HG03558 (cell line): Measurements from ENCODE around the gene SUV39H2.
"Not testable (repeated sequence)": the region's sequence is repeated elsewhere in the genome, so short reads cannot be mapped to it uniquely, and the experiment has no call there.

Source experiments
- ATAC-seq: cut with Tn5 transposase; IDR thresholded peaks from one replicate; pipeline ENCODE4 v1.9.1; 2021; ENCODE audit warnings: moderate number of reproducible peaks; ENCODE audit not compliant: unreplicated experiment; ENCODE audit errors: extremely low read depth

Gene SUV39H2

GRCh38 chr10:14878266-14879123, at the start of gene SUV39H2:
TSS of gene SUV39H2 (plus strand) at chr10:14878866. CDS start at chr10:14878889, 23 bp downstream.
- peak; percentile 82 for ATAC-seq

GRCh38 chr10:14833106-14833505, 45.6 kb upstream of the SUV39H2 start:
- ATAC-seq = no peak

GRCh38 chr10:14836208-14836607, 42.5 kb upstream of the SUV39H2 start:
- ATAC-seq = no peak

DNA sequence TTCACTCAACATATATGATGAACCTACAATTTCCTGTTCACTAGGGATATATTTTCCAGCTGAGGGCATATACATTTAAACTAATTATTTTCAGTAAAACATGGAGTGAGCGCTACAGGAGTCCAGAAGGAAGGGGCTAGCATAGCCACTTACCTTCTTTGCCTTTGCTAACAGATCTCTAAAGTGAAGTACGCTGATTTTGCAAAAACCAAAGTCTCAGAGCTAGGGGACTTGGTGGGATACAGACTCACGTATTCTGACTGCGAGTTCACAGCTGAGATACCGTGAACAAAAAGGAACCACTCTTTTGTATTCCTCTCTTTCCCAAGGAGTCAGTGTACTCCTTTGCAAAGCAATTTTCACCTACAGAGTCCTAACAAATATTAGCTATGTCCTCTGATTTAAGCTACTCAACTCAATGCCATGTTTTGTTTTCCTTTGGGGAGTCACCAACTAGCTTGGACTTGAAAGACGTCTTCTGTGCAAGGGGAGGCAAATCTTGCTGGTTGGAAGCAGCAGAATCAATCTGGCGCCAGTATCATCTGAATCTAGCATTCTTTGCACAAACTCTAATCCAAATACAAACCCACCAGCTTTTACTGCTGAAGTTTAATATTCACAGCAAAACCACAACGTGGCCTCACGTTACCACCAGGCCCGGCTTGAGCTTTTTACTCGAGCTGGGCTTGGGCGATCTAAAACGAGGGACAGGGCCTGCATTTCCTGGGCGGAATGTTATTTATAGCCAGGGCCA, 41.5 kb upstream of the SUV39H2 start:
- no peak for ATAC-seq

- peak; percentile 84 for ATAC-seq
Observed at GRCh38 chr10:14837757-14838581, 40.7 kb upstream of the SUV39H2 start, which contains the start of the genes CDNF, HSPA14 and MSANTD7. TSS of gene CDNF (minus strand) at chr10:14838037. CDS start at chr10:14837946, 91 bp downstream. TSS of gene HSPA14 (plus strand) at chr10:14838306. CDS start at chr10:14838403, 97 bp downstream. TSS of gene MSANTD7 (plus strand) at chr10:14838306. CDS start at chr10:14842285, 3,979 bp downstream.

- no peak for ATAC-seq
Observed at GRCh38 chr10:14838582-14839304, 39.9 kb upstream of the SUV39H2 start.

DNA sequence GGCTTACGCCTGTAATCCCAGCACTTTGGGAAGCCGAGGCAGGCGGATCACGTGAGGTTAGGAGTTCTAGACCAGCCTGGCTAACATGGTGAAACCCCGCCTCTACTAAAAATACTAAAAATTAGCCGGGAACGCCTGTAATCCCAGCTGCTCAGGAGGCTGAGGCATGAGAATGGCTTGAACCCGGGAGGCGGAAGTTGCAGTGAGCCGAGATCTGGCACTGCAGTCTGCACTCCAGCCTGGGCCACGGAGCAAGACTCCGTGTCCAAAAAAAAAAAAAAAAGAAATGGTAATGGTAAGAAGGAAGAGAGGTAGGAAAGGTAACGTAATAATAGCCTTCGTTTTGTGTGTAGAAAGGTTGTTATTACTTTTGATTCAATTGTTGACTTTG, 39.4 kb upstream of the SUV39H2 start:
- ATAC-seq = no peak

GRCh38 chr10:14840178-14840577, 38.5 kb upstream of the SUV39H2 start:
- ATAC-seq = no peak

DNA sequence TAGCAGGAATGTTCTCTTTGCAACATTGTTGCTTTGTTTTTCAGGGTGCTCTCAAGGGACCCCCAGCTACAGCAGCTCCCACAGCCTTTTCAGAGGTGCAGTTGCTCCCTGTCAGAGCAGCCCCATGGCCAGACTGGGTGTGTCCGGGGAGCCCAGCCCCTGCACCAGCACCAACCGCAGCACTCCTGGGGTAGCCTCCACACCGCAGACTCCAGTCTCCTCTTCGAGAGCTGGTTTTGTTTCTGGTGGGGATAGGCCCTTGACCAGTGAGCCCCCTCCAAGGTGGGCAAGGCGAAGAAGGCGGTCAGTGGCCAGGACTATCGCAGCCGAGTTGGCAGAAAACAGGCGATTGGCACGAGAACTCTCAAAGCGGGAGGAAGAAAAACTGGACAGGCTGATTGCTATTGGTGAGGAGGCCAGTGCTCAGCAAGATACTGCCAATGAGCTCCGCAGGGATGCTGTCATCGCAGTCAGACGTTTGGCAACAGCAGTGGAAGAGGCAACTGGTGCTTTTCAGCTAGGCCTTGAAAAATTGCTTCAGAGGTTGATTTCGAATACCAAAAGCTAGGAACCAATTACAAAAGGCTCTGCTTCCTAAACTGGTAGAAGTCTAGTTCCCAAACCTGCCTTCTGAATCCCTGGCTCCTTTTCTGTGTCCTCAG, 35.2 kb upstream of the SUV39H2 start:
- no peak for ATAC-seq

DNA sequence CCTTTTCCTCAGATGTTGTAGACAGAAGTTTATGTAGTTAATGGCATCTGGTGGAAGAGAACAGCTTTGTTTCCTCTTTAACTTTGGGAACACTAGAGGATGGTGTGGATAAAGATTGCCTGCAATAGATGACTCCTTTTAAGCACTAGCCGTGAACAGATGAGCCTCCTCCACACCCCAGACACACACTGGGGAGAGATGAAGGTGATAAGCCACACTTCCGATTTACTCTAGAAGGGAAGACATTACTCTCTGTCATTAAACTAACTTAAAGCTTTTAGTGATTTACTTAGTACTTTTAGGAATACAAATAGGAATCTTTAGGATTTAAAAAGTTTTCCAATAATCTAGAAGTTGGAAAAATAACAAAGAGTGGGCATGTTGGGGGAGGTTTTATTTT, 33.7 kb upstream of the SUV39H2 start:
- ATAC-seq = no peak

DNA sequence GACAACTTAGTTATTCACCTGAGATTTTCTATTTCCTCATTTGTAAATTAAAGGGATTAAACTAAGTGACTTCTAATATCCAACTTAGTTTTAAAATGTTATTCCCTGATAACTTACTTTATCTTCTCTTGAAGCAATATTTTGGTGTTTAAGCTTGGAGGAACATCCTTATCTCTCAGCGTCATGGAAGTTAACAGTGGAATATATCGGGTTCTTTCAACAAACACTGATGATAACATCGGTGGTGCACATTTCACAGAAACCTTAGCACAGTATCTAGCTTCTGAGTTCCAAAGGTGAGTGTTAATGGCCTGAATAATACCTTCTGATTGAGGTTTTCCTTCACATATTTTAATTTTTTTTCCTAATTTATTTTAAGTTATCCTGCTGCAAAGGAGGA, 26.4 kb upstream of the SUV39H2 start:
- no peak for ATAC-seq

- ATAC-seq = no peak
Observed at GRCh38 chr10:14855453-14855852, 23.2 kb upstream of the SUV39H2 start.

DNA sequence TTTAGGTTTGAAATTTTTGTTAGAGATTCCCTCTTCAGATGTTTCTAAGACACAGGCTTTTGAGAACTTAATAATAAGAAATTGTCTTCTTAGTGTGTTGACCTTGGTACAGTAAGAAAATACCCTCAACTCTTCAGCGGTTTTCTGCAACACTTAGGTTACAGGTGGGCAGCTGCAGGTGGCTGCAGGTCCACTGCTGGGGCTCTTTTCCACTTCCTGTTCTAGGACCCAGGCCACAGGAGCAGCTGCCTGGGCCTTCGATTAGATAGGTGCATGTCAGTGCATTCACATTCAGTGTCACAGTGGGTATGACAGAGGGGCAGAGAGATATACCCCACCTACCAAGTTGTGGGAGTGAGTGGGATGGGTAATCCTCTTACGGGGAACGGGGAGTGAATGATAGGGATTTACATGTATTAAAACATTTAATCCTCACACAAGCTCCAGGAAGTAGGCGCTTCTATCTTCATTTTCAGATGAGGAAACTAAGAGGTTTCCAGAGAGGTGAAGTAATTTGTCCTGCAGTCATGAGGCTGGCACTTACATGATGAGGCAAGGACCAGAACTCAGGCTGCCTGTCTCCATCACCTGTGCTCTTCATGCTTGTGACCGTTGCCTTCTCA, 20.2 kb upstream of the SUV39H2 start:
- ATAC-seq = no peak

- no peak for ATAC-seq
Observed at GRCh38 chr10:14859043-14859442, 19.6 kb upstream of the SUV39H2 start.

- no peak for ATAC-seq
Observed at GRCh38 chr10:14859775-14860174, 18.9 kb upstream of the SUV39H2 start.

GRCh38 chr10:14860791-14861190, 17.9 kb upstream of the SUV39H2 start:
- no peak for ATAC-seq

DNA sequence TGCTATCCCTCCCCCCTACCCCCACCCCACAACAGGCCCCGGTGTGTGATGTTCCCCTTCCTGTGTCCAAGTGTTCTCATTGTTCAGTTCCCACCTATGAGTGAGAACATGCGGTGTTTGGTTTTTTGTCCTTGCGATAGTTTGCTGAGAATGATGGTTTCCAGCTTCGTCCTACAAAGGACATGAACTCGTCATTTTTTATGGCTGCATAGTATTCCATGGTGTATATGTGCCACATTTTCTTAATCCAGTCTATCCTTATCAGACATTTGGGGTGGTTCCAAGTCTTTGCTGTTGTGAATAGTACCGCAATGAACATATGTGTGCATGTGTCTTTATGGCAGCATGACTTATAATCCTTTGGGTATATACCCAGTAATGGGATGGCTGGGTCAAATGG, 14.2 kb upstream of the SUV39H2 start:
- not testable (repeated sequence) for ATAC-seq

DNA sequence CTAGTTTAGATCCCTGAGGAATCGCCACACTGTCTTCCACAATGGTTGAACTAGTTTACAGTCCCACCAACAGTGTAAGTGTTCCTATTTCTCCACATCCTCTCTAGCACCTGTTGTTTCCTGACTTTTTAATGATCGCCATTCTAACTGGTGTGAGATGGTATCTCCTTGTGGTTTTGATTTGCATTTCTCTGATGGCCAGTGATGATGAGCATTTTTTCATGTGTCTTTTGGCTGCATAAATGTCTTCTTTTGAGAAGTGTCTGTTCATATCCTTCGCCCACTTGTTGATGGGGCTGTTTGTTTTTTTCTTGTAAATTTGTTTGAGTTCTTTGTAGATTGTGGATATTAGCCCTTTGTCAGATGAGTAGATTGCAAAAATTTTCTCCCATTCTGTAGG, 13.8 kb upstream of the SUV39H2 start:
- not testable (repeated sequence) for ATAC-seq
